ENCODE results near the gene TAF13.

- TF ChIP-seq ZSCAN29 (IDR thresholded peaks at IDR 0.05): no peak
- TF ChIP-seq MBD1 (CRISPR knock-in tag; IDR thresholded peaks at IDR 0.05): no peak
- TF ChIP-seq ZNF324 (CRISPR knock-in tag; IDR thresholded peaks at IDR 0.05): no peak
- TF ChIP-seq PRDM10 (IDR thresholded peaks at IDR 0.05; ENCODE audit: partially characterized antibody): no peak
- no peak for TF ChIP-seq POLR2A (conservative IDR thresholded peaks at IDR 0.05)
- TF ChIP-seq ZNF785 (CRISPR knock-in tag; IDR thresholded peaks at IDR 0.05): no peak
Observed at GRCh38 chr1:109083923-109084322, 8.1 kb upstream of the TAF13 start.
